GM19372 (cell line): Measurements from ENCODE around the gene IKZF1.

ENCODE experiments used
- ATAC-seq: cut with Tn5 transposase; IDR thresholded peaks from one replicate; pipeline ENCODE4 v1.9.1; 2021; ENCODE audit warnings: mild to moderate bottlenecking, low read depth, moderate library complexity; ENCODE audit not compliant: unreplicated experiment

The IKZF1 gene

GRCh38 chr7:50351267-50351666 is 46.8 kb downstream of the IKZF1 start:
- no peak for ATAC-seq

DNA sequence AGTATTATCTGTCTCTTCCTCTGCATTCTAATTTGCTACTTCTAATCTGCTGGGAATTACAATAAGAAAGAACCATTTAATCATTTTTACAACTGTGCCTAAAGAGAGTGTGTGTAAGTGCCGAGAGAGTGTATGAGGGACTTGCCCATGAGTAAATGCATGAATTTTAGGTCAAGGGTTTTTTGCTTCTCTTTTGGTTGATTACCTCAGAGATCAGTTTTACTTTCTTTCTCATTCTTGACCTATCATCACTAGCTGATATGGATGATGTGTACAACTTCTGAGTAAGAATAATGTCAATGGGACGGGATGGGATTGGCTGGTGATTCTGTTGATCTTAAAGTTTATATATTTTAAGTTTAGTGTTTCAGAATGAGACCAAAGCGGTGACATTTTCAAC is 47.8 kb downstream of the IKZF1 start:
- ATAC-seq: peak; percentile 78

GRCh38 chr7:50352751-50353150 is 48.2 kb downstream of the IKZF1 start:
- ATAC-seq: no peak

DNA sequence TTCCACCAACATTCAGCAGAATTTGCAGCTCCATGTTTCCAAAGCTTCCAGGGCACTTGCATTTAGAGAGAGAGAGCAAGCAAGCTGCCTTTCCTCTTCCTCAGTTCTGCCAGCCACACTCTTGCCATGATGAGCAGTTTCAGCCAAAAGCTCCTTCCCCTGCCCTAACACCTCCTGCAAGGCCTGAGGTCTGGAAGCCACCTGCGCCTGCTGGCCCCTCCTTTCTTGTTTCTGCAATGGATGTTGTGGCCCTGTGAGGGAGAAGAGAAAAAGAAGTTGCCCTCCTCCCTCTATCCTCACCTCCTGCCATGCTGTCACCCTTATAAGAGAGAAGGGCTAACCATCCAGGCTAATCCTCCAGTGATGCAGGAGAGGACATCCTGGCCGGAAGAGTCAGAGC is 48.7 kb downstream of the IKZF1 start:
- no peak for ATAC-seq

DNA sequence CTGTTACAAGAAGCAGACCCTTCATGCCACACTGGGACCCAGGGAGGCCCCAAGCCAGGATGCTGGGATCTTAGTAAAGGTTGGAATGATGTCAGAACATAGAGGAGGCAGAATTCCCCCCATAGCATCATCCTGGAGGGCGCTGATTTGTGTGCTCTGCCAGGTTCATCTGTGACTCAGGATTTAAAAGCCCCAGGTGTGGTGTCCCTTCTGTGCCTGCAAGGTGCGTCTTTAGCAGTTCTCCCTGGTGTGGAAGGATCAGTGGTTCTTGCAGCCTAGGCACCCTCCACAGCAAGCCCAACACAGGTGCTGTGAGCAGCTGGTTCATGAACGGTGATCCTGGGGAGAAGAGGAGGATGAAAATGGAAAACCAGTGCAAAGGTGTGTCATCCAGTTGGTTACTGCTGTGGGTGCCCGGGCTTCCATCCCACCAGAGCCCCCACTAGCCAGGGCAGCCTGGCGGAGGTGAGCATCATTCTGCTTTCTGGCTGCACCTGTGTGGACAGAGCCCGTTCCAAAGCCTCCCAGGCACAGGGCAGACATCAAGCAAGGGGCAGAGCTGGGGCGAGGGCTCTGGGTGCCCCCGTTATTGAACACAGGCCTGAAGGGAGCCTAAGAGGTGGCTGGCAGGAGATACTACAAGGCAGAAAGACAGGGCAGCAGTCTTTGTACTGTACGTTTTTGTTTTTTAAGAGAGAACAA is 49.5 kb downstream of the IKZF1 start:
- no peak for ATAC-seq

DNA sequence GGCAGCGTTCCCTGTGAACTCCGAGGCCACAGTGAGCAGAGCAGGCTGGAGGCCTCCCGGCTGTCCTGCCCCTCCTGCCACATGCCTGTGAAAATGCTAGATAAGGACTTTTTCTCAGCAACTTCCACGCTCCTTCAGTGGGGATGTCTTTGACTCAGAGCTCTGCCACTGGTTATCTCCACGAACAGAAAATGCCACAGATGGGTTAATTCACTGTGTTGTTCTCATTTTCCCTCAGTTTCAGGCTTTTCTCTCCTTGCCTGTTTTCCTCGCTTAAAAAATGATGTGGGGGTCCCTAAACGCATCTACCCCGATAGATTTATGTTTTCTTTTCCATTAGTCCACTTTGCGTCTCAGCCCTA is 51.3 kb downstream of the IKZF1 start:
- ATAC-seq: no peak

- ATAC-seq: no peak
Observed at GRCh38 chr7:50356212-50356944, 51.9 kb downstream of the IKZF1 start.

- no peak for ATAC-seq
Observed at GRCh38 chr7:50356945-50357268, 52.4 kb downstream of the IKZF1 start.

DNA sequence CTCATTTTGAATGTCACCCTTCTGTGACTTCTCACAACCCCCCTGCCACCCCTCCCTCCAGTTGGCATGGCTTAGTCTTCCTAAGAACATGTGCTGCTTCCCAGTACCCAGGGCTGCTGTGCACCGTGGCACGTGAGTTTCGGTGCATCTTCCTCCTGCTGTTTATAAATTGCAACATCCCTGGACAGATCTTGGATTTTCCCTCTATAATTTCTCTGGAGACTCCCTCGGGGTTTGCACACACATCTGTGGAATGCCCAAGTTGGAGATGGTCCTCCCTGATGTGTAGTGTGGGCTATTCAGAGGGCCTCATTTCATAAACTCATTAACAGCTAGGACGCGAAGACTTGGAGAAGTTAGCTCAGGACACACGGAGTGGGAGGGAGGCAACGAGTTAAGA is 52.9 kb downstream of the IKZF1 start:
- no peak for ATAC-seq

- ATAC-seq: no peak
Observed at GRCh38 chr7:50358041-50358705, 53.7 kb downstream of the IKZF1 start.

DNA sequence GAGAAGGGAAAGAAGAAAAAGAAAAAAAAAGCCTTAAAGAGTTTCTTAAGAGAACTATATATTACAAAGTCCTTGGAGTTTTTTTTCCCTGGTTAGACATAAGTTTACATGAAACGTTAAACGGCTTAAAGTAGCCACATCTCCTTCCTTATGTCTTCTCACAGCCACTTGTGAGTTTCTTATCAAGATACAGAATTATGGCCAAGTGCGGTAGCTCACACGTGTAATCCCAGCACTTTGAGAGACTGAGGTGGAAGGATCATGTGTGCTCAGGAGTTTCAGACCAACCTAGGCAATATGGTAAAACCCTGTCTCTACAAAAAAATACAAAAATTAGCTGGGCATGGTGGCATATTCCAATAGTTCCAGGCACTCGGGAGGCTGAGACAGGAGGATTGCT is 54.3 kb downstream of the IKZF1 start:
- no peak for ATAC-seq

GRCh38 chr7:50359258-50359994 is 54.9 kb downstream of the IKZF1 start:
- no peak for ATAC-seq

- no peak for ATAC-seq
Observed at GRCh38 chr7:50359995-50360925, 55.7 kb downstream of the IKZF1 start.

DNA sequence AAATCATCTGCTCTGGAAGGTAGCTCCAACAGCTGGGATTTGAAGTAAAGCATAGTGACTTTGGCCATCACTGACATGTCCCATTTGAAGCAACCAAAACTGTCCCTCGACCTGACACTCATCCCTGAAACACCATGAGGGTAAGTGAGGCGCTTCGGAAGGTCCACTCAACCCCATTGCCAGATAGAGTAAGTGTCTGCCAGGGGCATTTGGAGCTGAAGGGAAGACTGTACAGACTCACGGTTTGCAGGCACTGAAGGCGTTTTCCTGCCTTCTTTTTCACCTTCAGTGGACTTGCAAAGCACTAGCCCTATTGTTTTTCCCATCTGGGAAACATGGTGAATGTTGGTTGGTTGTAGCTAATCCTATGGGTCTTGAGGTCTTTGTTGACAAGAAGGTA is 57.6 kb downstream of the IKZF1 start:
- no peak for ATAC-seq

- no peak for ATAC-seq
Observed at GRCh38 chr7:50362712-50363282, 58.3 kb downstream of the IKZF1 start.

- ATAC-seq: no peak
Observed at GRCh38 chr7:50363327-50364060, 59.0 kb downstream of the IKZF1 start.

GRCh38 chr7:50364645-50365044 is 60.1 kb downstream of the IKZF1 start:
- no peak for ATAC-seq

DNA sequence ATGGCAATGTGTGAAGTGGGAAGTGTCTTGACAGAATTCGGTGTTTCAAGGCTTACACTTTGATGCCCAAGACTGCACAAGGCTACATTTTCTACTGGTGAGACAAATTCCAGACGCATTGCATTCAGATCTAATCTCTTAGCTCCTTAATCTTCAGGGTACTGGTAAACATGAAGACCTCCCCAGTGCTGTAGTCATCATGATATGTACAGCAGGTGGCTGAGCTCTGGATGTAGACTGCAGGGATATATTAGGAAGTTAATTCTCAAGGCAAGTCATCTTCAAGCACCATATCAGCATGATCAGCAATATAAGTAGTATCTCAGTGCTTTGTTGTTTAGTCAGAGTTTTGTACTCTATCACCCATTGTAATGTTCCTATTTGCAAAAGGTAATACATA is 61.8 kb downstream of the IKZF1 start:
- ATAC-seq: no peak

DNA sequence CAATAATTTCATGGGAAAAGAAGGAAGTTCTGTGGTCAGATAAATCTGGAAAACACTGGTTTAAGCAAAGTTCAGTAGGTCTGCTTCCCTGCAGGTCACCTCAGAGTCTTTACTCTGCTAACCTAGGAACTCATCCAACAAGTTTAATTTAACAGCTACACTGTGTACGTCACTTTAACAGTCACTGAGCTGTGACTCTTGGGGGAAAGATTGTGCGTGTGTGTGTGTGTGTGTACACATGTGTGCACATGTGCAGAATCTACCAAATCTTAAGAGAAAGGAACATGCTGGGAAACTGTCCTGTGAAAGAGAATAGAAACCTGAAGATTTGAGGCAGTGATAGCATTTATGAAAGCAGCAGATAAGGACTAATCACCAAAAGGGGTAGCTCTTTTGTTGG is 62.6 kb downstream of the IKZF1 start:
- ATAC-seq: no peak
